HFF-Myc (cell line): Measurements from ENCODE around the gene SETDB1.
"Not testable (repeated sequence)": the region's sequence is repeated elsewhere in the genome, so short reads cannot be mapped to it uniquely, and the experiment has no call there.

ENCODE experiments used
- DNase-seq: peaks from one replicate; pipeline ENCODE4 v3.0.0-alpha.2; 2011; ENCODE audit warnings: low read depth; ENCODE audit errors: extremely low read depth
- H3K4me3 ChIP-seq: replicated peaks from 2 replicates; pipeline ENCODE4 v1.5.1; 2011; ENCODE audit warnings: low read depth, mild to moderate bottlenecking, control low read depth, low read length
- TF ChIP-seq, protein P1 (sequence below): IDR thresholded peaks from 2 replicates; pipeline ENCODE4 v1.5.1; 2012; ENCODE audit warnings: mild to moderate bottlenecking, low read depth, low read length, control low read depth; ENCODE audit errors: missing control alignments

Gene SETDB1

DNA sequence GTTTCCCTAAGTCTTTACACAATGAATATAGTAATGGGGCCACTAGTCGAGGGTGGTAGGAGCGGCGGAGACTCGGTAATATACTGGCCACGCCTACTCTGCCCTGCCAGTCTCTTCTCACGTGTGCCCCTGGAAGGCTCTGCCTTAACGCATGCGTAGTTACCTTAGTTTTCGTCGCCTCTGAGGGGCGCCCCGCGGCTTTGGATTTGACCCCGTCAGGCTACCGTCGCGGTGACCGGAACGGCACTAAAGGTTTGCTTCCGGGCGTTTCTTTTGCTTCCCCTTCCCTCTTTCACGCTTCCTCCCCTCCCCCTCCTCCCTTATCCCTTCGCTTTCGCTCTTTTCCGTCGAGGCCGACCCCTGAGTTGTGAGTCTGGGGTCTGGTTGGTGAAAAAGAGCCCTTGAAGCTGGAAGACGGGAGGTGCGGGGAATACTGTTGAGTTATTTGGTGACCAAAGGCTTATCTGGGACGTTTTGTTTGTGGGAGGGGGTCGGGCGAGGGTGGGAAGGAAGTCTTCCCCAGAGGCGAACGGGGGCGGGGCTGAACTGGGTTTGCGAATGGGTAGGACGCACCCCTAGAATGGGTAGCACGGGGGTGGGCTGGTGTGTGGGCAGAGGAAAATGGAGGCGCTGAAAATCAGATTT, at the start of gene SETDB1:
SETDB1 (plus strand) TSS at position 267 of the 645 bp plus-strand sequence. CDS start 1,352 bp downstream, outside the sequence.
- TF ChIP-seq, protein P1, sequence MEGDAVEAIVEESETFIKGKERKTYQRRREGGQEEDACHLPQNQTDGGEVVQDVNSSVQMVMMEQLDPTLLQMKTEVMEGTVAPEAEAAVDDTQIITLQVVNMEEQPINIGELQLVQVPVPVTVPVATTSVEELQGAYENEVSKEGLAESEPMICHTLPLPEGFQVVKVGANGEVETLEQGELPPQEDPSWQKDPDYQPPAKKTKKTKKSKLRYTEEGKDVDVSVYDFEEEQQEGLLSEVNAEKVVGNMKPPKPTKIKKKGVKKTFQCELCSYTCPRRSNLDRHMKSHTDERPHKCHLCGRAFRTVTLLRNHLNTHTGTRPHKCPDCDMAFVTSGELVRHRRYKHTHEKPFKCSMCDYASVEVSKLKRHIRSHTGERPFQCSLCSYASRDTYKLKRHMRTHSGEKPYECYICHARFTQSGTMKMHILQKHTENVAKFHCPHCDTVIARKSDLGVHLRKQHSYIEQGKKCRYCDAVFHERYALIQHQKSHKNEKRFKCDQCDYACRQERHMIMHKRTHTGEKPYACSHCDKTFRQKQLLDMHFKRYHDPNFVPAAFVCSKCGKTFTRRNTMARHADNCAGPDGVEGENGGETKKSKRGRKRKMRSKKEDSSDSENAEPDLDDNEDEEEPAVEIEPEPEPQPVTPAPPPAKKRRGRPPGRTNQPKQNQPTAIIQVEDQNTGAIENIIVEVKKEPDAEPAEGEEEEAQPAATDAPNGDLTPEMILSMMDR = no peak
- peak within 1 kb of the TSS; percentile 68 for H3K4me3 ChIP-seq
- peak; percentile 91 for DNase-seq

- DNase-seq, H3K4me3 ChIP-seq: not testable (repeated sequence)
Measured at GRCh38 chr1:150878931-150879330, 47.2 kb upstream of the SETDB1 start.

DNA sequence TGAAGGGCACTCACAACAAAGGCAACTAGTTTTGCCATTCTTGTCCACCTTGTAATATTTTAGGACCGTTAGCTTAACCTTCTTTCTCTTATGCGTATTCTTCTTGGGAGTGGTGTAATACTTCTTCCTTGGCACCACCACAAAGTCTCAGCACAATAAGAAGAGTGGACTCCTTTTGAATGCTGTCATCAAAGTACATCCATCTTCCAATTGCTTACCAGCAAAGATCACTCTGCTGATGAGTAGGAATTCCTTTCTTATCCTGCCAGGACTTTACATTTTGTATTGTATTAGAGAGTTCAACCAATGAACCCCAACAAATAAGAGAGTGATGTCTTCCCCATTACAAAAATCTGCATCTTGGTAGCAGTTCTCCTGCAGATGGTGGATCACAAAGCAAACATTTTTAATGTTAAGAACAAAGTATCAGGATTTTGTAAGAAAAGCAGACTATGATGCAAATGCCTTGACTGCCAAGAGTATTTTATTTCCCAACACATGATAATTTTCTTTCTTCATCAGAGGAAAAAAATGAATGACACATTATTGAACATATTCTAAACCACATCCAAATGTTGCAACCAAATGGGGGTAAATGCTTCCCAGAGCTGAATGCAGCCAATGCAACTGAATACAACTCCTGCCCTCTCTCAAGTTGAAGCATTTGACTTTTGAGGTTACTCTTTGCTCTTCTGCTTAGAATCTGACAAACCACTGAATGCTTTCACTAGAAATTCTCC, 44.7 kb upstream of the SETDB1 start:
- TF ChIP-seq, protein P1 = no peak
- peak; percentile 6 for DNase-seq
- H3K4me3 ChIP-seq = no peak overlapping the region

GRCh38 chr1:150883121-150883520, 43.0 kb upstream of the SETDB1 start:
- DNase-seq, H3K4me3 ChIP-seq: not testable (repeated sequence)

DNA sequence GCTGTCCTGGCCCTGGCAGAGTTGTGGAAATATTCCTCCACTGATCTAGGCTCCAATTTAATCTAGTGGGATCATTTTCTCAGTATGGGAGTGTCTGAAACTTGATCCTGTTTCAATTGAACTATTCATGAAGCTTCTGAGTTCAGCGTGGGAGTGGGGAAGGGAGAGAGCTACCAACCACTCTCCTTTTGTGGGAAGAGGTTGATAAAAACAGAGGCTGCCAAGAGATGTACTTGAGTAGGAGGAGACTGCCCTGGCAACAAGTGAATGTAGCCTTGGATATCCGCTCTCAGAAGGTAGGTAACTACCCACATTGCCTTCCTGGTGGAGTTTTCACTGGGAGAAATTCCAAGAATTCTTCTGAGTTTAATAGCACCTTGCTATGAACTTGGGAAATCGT, 39.1 kb upstream of the SETDB1 start, which contains the start of gene CTXND2:
CTXND2 (plus strand) TSS at position 119 of the 400 bp plus-strand sequence. CDS start 25,179 bp downstream, outside the sequence.
- TF ChIP-seq, protein P1 = no peak
- no peak for DNase-seq
- H3K4me3 ChIP-seq = no peak within 1 kb of the TSS

DNA sequence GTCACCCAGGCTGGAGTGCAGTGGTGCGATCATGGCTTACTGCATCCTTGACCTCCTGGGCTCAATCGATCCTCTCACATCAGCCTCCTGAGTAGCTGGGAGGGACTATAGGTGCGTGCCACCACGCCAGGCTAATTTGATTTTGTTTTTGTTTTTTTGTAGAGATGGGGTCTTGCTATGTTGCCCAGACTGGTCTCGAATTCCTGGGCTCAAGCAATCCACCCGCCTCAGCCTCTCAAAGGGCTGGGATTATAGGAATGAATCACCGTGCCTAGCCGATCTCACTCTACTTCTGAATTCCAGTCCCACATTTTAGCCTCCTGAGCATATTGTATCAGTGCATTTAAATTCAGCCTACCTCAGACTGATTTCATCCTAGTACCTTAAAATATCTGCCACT, 37.4 kb upstream of the SETDB1 start:
- DNase-seq = no peak
- H3K4me3 ChIP-seq = no peak overlapping the region
- TF ChIP-seq, protein P1 = no peak

DNA sequence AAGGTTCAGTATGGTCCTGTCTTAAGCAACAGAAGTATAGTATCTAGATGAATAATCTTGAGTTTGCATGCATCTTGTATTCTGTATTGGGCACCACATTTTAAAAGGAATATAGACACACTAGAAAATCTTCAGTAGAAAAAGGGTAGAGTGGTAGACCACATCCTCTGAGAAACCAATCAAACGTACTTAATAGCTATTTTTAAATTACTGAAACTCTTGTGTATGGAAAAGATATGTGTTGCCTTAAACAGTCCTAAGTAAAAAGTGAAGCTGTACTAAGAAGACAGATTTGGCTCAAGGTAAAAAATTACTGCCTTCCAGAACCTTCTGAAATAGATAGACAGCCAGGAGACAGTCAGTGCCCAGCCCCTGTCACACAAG, 36.1 kb upstream of the SETDB1 start:
- no peak overlapping the region for H3K4me3 ChIP-seq
- TF ChIP-seq, protein P1 = no peak
- DNase-seq = no peak
